HG03175 (cell line): ENCODE results near the gene SAP30L.
A peak's percentile ranks its signal among the peaks of the same experiment; 100 is the strongest.

Source experiments
- ATAC-seq: cut with Tn5 transposase; IDR thresholded peaks from one replicate; pipeline ENCODE4 v1.9.1; 2021; ENCODE audit warnings: mild to moderate bottlenecking, moderate library complexity; ENCODE audit not compliant: unreplicated experiment

SAP30L gene

DNA sequence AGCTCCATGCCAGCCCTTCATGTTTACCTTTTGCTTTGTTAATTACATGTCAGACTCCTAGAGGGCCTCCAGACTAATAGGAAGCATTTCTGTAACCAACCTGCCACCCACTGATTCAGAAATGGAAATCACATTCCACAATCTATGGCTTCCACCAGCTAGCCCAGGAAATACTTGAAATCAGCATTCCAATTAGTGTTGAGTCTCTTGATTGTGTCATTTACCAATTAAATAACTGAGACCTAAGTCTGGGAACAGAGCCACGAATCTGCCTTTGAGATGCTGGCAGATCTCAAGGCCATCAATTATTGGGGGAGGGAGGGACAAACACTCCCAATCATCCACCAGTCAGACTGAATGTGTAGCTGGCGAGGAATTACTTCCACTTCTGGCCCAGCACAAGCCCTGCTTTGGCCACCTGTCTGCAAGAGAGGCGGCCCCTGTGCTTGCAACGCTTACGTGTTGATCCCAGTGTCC lies 27.4 kb upstream of the SAP30L start:
- ATAC-seq = no peak

DNA sequence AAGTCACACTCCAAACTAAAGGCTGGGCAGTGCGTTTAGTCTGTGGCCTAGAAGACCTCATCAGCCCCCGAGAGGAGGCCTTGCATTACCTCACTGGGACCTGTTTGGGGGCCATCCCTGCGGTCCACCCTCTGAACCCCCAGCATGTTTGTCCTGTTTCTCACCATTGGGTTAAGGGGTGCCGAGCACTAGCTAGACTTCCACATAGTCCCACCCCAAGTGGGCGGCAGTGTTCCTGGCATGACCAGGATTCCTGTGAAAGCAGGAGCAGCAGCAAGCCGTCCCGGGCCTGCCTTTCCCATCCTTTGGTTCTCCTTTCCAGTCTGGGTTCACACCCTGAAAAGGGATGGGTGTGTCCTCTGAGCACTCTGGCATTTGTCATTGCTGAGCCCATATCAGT lies 26.6 kb upstream of the SAP30L start:
- ATAC-seq = no peak

DNA sequence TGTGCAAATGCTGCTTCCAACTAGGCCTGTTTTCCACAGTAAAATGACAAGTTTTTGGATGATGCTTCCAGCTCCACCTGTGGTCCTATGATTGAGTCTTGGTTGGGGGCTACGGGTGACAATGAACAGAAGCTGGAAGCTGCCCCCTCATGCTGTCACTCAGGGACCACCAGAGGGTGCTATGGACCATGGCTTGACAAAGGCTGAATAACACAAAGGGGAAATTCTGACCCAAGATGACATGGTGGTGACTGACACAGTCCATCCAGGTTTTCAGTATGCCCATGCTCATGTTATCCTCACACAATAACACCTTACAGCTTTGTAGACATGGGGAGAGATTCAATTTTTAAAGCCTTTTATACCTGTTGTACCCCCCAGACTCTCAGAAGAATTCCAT lies 23.9 kb upstream of the SAP30L start:
- no peak for ATAC-seq

DNA sequence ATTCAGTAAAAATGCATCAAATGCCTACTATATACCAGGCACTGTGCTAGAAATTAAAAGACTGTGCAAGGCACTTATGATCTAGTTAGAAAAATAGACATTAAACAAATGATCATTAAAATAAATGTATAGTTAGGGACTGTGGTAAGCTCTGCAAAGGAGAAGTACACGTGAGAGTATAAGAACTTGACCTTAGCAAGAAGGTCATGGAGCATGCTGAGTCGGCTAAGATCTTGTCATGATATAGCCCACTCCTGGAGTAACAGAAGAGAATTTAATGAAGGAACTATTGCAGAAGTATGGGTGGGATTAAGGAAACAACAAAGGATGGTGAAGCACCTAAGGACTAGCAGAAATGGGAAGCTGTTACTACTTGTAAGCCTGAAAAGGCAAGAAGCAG lies 23.5 kb upstream of the SAP30L start:
- no peak for ATAC-seq

DNA sequence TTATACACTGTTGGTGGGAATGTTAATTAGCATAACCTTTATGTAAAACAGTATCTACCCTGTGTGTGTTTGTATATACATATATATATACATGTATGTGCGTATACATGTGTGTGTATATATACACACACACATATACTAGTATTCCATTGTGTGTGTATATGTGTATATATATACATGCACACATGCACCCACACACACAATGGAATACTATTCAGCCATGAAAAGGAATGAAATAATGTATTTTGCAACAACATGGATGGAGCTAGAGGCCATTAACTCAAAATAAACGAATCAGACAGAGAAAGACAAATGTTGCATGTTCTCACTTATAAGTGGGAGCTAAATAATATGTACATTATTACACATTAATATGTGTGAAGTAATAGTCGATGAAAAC lies 17.6 kb upstream of the SAP30L start:
- no peak for ATAC-seq

DNA sequence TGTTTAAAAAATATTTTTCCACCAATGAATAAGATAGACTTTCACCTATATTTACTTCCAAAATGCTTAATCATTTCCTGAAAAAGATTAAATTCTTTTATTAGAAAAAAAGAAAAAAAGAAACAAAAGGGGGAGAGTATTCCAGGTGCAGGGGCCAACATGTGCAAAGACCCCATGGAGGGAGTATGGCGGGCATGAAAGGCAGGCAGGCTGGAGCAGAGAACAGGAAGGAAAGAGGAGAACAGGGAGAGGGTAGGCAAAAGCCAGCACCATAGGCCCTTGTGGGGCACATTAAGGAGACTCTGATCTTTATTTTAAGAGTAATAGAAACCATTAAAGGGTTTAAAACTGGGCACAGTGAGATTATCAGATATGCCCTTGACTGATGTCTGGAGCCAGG lies 16.5 kb upstream of the SAP30L start:
- no peak for ATAC-seq

DNA sequence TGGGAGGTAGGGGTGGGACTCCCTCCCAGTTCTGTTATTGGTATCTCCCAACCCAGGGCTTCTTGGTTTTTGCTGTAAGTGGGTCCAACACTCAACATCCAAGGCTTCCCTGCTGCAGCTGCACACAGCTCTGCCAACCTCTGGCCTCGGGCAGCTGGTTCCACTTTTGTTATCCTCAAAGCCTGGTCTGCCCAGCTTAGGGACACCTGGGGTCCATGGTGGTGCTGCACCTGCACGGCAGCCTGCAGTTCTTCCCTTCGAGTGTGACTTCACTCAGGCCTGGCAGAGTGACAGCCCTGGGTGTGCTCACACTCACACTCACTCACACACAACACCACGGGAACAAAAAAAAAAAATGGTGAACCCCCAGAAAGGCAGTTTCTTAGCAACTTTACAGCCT lies 15.3 kb upstream of the SAP30L start:
- ATAC-seq = no peak

DNA sequence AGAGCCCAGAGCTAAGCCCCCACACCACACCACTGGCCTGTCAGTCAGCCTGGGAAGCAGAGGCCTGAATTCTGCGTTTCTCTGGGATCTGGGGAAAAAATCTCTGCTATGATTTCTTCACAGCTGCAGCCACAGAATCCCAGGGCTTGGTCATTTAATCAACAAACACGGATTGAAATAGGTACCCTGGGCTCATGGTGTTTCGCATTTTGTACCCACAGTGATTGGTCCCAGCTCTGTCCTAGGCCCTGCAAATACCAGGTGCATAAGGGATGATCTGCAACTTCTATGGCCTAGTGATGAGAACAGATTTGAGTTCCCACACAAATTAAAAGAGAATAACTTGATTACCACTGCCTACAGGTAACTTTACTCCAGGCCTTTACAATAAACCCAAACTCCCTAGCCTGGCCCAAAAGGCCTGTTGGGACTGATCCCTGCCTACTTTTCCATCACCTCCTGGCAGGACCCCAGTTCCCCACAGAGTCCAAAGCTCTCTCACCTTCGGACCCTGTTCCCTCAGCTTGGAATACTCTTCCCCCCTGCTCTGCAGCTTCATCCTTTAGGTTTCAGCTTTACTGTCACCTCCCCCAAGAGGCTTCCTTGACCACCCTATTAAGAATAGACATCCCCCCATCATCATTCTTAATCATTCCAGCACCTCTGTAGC lies 14.7 kb upstream of the SAP30L start:
- ATAC-seq = no peak

DNA sequence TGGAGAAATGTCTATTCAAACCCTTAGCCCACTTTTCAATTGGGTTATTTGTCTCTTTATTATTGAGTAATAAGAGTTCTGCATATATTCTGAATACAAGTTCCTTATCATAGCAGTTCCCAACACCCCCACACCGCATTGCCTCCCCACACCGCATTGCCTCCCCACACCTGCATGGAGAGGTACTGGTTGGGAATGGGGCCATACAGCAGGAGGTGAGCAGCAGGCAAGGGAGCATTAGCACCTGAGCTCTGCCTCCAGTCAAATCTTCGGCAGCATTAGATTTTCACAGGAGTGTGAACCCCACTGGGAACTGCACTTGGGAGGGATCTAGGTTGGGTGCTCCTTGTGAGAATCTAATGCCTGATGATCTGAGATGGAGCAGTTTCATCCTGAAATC lies 10.6 kb upstream of the SAP30L start:
- no peak for ATAC-seq

DNA sequence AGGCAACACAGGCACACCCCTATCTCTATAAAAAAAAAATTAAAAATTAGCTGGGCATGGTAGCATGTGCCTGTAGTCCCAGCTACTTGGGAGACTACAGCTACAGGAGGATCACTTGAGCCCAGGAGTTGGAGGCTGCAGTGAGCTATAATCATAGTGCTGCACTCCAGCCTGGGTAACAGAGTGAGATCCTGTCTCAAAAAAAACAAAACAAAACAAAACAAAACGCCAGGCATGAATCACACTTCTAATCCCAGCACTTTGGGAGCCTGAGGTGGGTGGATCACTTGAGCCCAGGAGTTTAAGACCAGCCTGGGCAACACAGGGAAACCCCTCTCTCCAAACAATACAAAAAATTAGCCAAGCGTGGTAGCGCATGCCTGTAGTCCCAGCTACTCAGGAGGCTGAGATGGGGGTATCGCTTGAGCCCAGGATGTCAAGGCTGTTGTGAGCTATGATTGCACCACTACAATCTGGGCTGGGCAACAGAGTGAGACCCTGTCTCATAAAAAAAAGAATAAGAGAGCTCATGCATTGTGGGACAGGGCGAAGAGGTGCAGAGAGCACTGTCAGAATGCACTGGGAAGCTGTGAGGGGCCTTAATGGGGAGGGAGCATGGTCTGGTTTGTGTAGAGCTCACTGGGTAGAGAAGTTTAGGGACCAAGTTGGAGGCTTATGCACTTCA lies 8.4 kb upstream of the SAP30L start:
- ATAC-seq = no peak

DNA sequence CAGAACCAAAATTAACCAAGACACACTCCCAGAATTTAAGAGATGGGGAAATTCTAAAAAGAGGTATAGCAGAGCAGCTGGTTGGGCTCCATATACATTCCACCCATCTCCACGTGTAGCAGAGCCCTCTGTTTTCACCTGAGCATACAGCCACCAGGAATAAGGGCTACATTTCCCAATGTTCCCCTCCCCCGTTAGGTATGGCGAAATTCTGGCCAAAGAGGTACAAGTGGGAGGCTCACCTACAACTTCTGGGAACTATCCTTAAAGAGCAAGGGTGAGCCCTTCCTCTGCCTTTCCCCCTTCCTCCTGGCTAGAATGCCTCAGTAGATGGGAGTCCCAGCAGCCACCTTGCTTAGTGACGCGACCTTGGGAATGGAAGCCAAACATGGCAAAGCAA lies 5.3 kb upstream of the SAP30L start:
- ATAC-seq = no peak

DNA sequence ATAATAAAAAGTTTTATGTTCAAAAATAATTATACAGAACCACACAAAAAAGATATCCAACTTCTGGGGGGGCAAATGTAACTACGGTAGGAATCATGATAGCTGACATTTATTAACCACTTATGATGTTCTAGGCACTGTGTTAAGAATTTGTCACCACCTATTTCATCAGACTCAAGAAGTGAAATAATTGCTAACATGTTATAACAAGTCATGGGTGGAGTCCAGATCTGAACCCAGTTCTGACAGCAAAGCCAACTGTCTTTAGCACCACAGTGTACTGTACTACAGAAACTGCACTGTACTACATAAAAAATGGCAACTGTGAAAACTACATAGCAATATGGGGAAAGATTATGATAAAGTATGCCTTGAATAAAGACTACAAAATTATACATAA lies 3.0 kb upstream of the SAP30L start:
- ATAC-seq = no peak

DNA sequence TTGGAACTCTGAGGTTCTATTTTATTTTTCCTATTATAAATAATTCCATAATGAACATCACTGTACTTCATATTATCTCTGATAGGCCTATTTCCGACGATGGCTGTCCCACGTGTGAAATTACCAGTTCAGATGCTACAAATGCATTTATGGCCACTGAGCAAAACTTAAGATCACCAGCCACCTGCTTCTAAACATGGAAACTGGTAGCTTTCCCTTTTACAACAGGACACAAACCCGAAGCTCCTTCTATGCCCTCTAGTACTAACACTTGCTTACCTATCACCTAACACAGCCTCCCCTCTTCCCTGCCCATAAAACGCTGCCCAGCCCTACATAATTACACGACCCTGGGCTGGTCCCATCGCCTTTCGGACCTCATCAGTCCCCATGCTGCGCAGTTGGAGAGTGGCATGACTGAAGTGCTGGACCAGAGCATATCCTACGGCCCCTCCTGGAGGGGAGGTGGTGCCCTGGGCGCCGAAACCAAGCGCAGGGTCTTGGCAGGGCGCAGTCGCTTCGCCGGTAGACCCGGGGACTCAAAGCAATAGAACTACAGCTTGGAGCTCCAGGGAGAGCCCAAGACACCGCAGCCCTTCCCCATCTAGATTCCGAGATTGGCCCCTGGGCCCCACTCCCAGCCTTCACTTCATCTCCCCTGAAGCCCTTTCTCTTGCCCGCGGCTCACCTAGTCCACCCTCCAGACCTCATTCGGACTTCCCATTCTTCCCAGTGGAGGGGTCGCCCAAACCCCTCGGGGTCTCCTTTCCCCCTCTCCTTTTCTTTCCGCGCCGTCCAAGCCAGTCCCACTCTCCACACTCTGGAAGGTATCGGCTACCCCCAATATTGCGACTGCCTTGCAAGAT lies 1.0 kb upstream of the SAP30L start:
- ATAC-seq = peak; percentile 9

DNA sequence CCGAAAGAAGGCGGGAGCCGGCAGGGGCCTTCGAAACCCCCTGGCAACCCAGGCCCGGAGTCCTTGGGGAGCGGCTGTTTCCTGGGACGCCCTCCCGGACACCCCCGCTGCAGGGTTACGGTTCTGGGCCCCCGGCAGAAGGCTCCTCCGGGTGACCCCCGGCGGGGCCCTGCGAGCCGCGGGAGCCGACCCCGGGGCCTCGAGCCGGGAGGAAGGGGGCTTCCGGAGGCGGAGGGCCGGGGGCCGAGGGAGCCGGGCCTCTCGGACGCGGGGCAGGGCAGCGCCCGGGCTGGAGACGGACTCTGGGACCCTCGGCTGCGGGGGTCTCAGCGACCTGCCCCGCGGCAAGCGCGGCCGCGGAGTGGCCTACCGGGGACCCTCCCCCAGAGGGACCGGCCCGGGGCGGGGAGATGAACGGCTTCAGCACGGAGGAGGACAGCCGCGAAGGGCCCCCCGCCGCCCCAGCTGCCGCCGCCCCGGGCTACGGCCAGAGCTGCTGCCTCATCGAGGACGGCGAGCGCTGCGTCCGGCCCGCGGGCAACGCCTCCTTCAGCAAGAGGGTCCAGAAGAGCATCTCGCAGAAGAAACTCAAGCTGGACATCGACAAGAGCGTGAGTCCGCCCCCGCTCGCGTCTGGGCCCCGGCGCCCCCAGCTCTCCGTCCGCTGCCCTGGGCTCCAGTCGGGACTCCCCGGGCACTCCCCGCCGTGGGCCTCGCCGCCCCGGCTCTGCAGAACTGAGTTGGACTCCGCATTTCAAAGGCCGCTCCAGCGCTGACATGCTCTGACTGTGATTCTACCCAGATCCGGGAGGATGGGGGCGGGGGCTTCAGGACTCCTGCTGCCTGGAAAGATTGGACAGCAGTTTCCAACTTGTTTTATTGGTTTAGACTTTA lies 645 bp downstream of the SAP30L start:
- ATAC-seq = peak; percentile 28

DNA sequence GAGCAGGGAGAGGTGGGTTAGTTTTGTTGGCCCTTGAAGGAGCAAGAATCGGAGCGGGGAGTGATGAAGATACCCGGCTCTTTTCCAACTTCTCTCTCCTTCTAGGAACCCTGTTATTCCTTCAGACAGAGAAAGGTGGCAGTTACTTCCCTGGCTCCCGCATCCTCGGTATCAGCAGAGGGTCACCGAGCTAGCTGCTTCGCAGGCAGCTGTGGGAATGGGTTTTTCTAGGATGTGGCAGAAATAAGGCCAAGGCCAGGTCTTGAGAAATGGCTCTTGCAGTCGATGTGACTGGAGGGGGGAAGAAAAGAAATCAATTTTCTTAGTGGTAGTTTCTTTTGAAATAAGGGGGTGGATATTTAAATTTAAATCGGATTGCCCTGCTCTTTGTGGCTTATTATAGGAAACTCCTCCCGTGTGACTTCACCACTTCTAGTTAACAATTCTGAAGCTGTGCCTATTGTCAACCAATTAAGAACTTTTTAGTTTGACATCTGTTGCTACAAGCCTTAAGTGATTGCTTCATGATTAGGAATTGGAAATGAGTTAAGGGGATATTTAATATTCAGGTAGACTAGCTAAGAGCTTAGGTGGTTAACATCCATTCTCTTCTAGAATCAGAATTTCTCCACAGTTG lies 1.4 kb downstream of the SAP30L start:
- no peak for ATAC-seq

DNA sequence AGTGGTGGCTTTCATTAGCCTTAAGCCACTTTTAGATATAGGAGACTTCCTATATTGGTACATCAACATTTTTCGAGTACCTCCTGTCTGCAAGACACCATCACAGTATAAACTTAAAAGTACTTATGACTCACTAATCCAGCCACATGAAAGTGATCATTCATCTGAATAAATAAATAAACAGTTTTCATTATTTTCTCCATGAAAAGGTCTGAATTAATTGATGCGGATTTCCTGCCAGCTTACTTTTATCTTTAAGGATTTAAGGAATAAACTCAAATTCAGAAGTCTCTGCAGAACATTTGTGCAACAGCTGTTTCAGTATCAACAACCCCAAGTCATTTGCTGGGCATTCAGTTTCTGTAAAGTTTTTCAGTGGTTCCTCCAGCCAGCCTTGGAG lies 4.0 kb downstream of the SAP30L start:
- no peak for ATAC-seq

DNA sequence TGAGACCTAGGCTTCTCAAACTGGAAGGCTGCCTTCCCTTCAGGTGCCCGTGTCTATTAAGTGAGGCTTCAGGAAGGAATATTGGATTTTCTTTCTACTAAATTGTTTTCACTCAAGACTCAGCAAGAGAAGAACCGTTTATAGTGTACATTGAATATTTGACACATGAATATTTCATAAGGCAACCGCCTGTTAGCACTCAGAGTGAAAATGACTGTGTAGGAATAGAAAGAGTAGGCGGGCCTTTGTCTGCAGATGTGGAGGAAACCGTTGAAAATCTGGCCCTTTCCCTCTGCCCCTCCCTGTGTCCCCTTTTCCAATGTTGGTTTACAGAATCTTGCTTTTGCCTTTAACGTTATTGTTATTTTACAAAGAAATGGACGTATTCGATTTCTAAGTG lies 6.2 kb downstream of the SAP30L start:
- no peak for ATAC-seq

DNA sequence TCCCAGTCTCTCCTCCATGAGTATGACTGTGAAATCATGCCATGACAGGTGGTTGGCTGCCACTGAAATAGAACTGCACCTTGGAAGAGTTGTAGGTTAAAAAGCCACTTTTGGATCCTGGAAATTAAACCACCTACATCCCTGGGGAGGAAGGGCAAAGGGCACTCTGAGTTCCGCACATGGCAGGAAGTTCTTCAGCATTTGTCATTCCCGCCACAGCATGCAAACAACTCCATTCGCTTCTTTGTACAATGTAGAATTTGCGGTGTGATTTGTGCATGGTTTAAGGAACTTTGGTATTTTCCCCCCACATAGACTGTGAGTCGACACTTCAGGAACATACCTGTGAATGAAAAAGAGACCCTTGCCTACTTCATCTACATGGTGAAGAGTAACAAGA lies 9.8 kb downstream of the SAP30L start:
- ATAC-seq = no peak

DNA sequence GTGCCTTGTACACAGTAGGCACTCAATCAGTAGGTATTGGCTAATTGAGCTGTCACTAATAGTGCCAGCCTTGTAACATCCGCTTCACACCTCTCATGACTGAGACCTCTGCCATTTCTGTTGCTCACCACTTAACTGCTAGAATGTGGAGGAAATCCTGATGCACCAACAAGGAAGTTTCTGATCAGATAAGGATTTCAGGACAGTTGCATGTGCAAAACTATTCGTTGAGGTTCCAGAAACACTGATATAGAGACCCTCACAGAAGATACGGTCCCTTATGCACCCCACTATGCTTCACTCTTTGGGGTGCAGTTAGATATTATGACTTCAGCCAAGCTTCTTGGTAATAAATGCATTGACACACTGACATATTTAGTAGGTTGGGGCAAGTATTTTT lies 10.7 kb downstream of the SAP30L start:
- no peak for ATAC-seq

DNA sequence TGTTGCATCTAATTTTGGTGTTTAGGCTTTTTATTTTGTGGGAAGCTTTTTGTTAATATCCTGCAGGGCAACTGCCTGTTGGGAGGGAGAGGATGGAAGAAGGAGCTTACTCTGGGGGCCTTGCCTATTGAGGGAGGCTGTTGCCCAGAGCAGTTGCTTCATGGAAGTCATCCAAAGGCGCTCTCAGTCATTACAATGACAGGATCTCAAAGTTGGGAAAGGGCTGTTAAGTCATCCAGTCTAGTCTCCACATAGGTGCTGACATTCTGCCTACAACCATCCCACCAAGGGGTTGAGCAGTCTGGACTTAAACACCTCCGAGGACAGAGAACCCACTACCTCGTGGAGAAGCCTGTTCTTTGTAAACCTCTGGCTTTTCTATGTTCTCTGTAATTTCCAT lies 13.2 kb downstream of the SAP30L start:
- ATAC-seq = no peak
